ENCODE data around the gene SSH2.

- TF ChIP-seq, protein P1, sequence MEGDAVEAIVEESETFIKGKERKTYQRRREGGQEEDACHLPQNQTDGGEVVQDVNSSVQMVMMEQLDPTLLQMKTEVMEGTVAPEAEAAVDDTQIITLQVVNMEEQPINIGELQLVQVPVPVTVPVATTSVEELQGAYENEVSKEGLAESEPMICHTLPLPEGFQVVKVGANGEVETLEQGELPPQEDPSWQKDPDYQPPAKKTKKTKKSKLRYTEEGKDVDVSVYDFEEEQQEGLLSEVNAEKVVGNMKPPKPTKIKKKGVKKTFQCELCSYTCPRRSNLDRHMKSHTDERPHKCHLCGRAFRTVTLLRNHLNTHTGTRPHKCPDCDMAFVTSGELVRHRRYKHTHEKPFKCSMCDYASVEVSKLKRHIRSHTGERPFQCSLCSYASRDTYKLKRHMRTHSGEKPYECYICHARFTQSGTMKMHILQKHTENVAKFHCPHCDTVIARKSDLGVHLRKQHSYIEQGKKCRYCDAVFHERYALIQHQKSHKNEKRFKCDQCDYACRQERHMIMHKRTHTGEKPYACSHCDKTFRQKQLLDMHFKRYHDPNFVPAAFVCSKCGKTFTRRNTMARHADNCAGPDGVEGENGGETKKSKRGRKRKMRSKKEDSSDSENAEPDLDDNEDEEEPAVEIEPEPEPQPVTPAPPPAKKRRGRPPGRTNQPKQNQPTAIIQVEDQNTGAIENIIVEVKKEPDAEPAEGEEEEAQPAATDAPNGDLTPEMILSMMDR (IDR thresholded peaks at IDR 0.05), result no peak
- no peak for TF ChIP-seq POLR2A (IDR thresholded peaks at IDR 0.05)
Observed at GRCh38 chr17:29972277-29972676, 42.2 kb upstream of the SSH2 start.
